Heart left ventricle (tissue), 13 donors: ENCODE results near the gene LAMA3.

ENCODE experiments used
- CTCF ChIP-seq, 12 donors: fragments of 200-600 bp; sonication (generic) in 4 of 12; IDR thresholded peaks; one replicate each; pipeline versions ENCODE4 v1.5.0 to v1.8.0; 2018 to 2022; ENCODE audit warnings: antibody characterized with exemption in 12 of 12, mild to moderate bottlenecking in 5 of 12
- POLR2A ChIP-seq, 2 donors: fragments of 450-650 bp; IDR thresholded peaks; one replicate each; pipeline ENCODE4 v1.6.1; 2017; ENCODE audit warnings: antibody characterized with exemption in 2 of 2, mild to moderate bottlenecking in 2 of 2, moderate library complexity in 2 of 2
- donor health status: ischemic (EF 13 %, LVEDD 7.1; RV severe dilation, severe dysfunction).
- donor health status: DM: no; HTN: yes; CAD: no.
- donor health status: DM: no; HTN: no; CAD: no.
- donor health status: ischemic (EF 25% LVEDD 6.9; RV normal size, moderate dysfunction).
- donor health status: ischemic (EF 25% LVEDD 5.7; RV mildly dilated, moderate dysfunction).
- donor health status: ischemic (EF 35%, LVEDD 5.7; RV mildly dilated, moderate dysfunction).
- donor health status: nonischemic (EF 11% LVEDD 7.7; RV severe dilation, severe dysfunction).
- donor health status: DM: yes; HTN: yes; CAD: no.
- donor health status: PGD.
- donor health status: ischemic (EF 29% LVEDD 5.4; RV normal size, mild dysfunction).
- donor health status: nonischemic (EF 23%, LVEDD 6.1; RV moderate dilation, normal function).

GRCh38 chr18:23733895-23734294, 44.6 kb downstream of the LAMA3 start:
- TF ChIP-seq CTCF (IDR thresholded peaks at IDR 0.05) (no peak), POLR2A (IDR thresholded peaks at IDR 0.05) (no peak)
